ENCODE data around the gene LRFN2.

DNA sequence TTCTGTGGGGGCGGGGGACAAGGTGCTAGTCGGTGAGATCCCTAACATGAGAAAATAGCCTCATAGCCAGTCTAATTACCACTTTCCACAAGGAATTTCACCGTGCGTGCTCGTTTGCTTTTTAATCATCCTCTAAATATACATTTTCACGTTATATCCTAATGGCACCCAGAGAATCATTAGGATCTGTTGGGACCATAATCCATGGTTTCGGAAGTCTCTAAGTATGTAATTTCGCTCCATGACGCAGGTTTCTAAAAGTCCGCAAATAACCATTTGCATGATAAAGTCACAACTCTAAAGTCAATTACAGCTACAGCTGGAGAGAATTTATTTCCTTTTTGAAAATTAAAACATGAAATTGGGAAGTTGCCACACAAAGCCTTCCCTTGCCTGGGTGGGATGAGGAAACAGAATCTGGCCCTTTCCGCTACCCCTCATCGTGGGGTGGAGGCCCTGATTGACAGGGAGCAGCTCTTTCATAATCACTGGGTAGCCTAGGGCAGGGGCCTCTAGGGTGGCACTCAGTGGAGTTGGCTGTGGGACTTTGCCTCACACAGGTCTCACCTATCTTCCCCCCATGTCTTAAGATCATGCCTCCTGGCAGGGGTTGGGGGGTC, 81.9 kb downstream of the LRFN2 start:
- TF ChIP-seq POLR2AphosphoS5 (IDR thresholded peaks at IDR 0.05; ENCODE audit: insufficient read depth in 1 of 2, low read depth in 1 of 2), result no peak
- TF ChIP-seq, protein P1, sequence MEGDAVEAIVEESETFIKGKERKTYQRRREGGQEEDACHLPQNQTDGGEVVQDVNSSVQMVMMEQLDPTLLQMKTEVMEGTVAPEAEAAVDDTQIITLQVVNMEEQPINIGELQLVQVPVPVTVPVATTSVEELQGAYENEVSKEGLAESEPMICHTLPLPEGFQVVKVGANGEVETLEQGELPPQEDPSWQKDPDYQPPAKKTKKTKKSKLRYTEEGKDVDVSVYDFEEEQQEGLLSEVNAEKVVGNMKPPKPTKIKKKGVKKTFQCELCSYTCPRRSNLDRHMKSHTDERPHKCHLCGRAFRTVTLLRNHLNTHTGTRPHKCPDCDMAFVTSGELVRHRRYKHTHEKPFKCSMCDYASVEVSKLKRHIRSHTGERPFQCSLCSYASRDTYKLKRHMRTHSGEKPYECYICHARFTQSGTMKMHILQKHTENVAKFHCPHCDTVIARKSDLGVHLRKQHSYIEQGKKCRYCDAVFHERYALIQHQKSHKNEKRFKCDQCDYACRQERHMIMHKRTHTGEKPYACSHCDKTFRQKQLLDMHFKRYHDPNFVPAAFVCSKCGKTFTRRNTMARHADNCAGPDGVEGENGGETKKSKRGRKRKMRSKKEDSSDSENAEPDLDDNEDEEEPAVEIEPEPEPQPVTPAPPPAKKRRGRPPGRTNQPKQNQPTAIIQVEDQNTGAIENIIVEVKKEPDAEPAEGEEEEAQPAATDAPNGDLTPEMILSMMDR (IDR thresholded peaks at IDR 0.05), result no peak
